AG04449 (cell line): ENCODE results near the gene POLA1.

Source experiments
- CTCF ChIA-PET: fragments of 350-600 bp; formaldehyde crosslinking; extraction: SDS; loops from one replicate; lab custom pipeline; 2021; ENCODE audit warnings: antibody characterized with exemption; lab: Yijun Ruan, JAX
- POLR2A ChIA-PET: fragments of 400-600, 350-600 bp; formaldehyde crosslinking; extraction: SDS; loops from one replicate; lab custom pipeline; 2020; ENCODE audit warnings: antibody characterized with exemption, inconsistent platforms; lab: Yijun Ruan, JAX
- DNase-seq: peaks from one replicate; pipeline ENCODE4 v3.0.0-alpha.2; 2010; ENCODE audit warnings: low read depth, low spot score
- H3K4me3 ChIP-seq: 2 replicates; pipeline ENCODE4 v1.5.1; 2011; ENCODE audit warnings: low read depth, mild to moderate bottlenecking, control low read depth, low read length
- TF ChIP-seq, protein P1 (sequence below): IDR thresholded peaks from one replicate; pipeline ENCODE4 v1.5.1; 2011; ENCODE audit warnings: mild to moderate bottlenecking, moderate library complexity, low read length, control low read depth, inconsistent platforms; ENCODE audit not compliant: insufficient read depth; ENCODE audit errors: missing control alignments

POLA1 gene

DNA sequence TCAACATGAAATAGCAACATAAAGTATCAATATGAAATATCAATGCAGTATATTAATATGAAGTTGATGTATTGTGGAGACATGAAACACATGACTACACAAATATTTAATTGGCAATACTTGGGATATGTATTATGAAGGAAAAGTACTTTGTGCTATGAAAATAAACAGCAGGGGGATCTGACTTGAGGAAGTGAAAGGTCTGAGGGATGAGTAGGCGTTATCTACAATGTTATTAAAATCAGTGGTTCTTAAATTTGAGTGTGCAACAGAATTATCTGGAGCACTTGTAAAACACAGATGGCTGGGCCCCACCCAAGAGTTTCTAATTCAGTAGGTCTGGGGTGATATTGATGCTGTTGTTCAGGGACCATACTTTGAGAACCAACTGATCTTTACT lies 349.5 kb downstream of the POLA1 start:
- TF ChIP-seq, protein P1, sequence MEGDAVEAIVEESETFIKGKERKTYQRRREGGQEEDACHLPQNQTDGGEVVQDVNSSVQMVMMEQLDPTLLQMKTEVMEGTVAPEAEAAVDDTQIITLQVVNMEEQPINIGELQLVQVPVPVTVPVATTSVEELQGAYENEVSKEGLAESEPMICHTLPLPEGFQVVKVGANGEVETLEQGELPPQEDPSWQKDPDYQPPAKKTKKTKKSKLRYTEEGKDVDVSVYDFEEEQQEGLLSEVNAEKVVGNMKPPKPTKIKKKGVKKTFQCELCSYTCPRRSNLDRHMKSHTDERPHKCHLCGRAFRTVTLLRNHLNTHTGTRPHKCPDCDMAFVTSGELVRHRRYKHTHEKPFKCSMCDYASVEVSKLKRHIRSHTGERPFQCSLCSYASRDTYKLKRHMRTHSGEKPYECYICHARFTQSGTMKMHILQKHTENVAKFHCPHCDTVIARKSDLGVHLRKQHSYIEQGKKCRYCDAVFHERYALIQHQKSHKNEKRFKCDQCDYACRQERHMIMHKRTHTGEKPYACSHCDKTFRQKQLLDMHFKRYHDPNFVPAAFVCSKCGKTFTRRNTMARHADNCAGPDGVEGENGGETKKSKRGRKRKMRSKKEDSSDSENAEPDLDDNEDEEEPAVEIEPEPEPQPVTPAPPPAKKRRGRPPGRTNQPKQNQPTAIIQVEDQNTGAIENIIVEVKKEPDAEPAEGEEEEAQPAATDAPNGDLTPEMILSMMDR = no peak
- no peak for DNase-seq
- ChIA-PET CTCF (no interaction called here), POLR2A (no interaction called here)
- no peak overlapping the region for H3K4me3 ChIP-seq
